Transverse colon (tissue), 4 donors: ENCODE data around the gene WWOX.

Experiments
- EP300 ChIP-seq: sonication (generic); formaldehyde crosslinking; IDR thresholded peaks from one replicate; pipeline ENCODE4 v1.6.1; 2017; ENCODE audit warnings: antibody characterized with exemption, low read depth
- POLR2A ChIP-seq: fragments of 450-650 bp; IDR thresholded peaks from one replicate; pipeline ENCODE4 v1.6.1; 2016; ENCODE audit warnings: antibody characterized with exemption, mild to moderate bottlenecking, moderate library complexity
- POLR2AphosphoS5 ChIP-seq, 3 donors: sonication (generic); formaldehyde crosslinking; IDR thresholded peaks; one replicate each; pipeline ENCODE4 v1.6.1; 2016; ENCODE audit warnings: antibody characterized with exemption in 3 of 3
- TF ChIP-seq, protein P1 (sequence below), 5 experiments: fragments of 200-600 bp in 3 of 5; fragments of 450-650 bp in 2 of 5; sonication (generic) in 3 of 5; IDR thresholded peaks; 1 replicate in 2 of 5; 2 replicates in 3 of 5; pipeline ENCODE4 v1.5.1; 2016 to 2017; ENCODE audit warnings: antibody characterized with exemption in 5 of 5, inconsistent platforms in 3 of 5, mild to moderate bottlenecking in 2 of 5, moderate library complexity in 1 of 5

DNA sequence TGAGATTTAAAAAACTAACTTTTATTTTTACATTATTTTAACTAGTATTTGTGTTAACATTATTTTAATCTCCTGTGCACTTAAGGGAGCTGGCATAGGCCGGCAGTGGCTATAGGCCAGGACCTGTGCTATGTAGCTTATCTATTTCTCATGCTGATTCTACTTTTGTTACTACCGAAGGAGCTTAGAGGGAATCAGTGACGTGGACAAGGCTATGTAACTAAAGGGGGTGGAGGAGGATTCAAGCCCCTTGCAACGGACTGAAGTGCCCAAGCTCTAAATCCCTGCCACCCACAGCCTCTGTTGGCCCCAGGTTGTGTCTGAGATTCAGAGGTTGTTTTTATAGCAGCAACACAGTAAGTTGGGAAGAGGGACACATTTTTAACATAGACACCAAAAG lies 356.4 kb downstream of the WWOX start:
- TF ChIP-seq, protein P1, sequence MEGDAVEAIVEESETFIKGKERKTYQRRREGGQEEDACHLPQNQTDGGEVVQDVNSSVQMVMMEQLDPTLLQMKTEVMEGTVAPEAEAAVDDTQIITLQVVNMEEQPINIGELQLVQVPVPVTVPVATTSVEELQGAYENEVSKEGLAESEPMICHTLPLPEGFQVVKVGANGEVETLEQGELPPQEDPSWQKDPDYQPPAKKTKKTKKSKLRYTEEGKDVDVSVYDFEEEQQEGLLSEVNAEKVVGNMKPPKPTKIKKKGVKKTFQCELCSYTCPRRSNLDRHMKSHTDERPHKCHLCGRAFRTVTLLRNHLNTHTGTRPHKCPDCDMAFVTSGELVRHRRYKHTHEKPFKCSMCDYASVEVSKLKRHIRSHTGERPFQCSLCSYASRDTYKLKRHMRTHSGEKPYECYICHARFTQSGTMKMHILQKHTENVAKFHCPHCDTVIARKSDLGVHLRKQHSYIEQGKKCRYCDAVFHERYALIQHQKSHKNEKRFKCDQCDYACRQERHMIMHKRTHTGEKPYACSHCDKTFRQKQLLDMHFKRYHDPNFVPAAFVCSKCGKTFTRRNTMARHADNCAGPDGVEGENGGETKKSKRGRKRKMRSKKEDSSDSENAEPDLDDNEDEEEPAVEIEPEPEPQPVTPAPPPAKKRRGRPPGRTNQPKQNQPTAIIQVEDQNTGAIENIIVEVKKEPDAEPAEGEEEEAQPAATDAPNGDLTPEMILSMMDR (IDR thresholded peaks at IDR 0.05) = no peak
- no peak for TF ChIP-seq POLR2A
- TF ChIP-seq POLR2AphosphoS5 (IDR thresholded peaks at IDR 0.05) = no peak
- TF ChIP-seq EP300 = no peak
